H1 (cell line): ENCODE data around the gene CACNG7. TPM values are rescaled to one million over a fixed set of nuclear protein-coding genes. Genes with fewer than 3 reads are reported as not detected.
A peak's percentile ranks its signal among the peaks of the same experiment; 100 is the strongest.

Experiments
- BCL11A ChIP-seq, 2 experiments: IDR thresholded peaks; one replicate each; pipeline ENCODE4 v1.6.1; 2011; ENCODE audit warnings: low read depth in 2 of 2, low read length in 2 of 2, mild to moderate bottlenecking in 2 of 2
- CHD2 ChIP-seq: IDR thresholded peaks from 2 replicates; pipeline ENCODE4 v1.6.1; 2012; ENCODE audit warnings: low read length, improper control_type of control experiment
- JUN ChIP-seq: IDR thresholded peaks from 2 replicates; pipeline ENCODE4 v1.6.1; 2011; ENCODE audit warnings: low read depth, mild to moderate bottlenecking, improper control_type of control experiment, low read length
- KDM5A ChIP-seq: fragments of 200-600 bp; IDR thresholded peaks from 2 replicates; pipeline ENCODE4 v1.7.1; 2012; ENCODE audit warnings: mild to moderate bottlenecking, low read length, inconsistent platforms, mixed read lengths
- PHF8 ChIP-seq: fragments of 200-600 bp; sonication (generic); conservative IDR thresholded peaks from 2 replicates; pipeline ENCODE4 v1.7.1; 2012; ENCODE audit warnings: low read depth, mild to moderate bottlenecking, inconsistent platforms, low read length, moderate library complexity
- POU5F1 ChIP-seq: IDR thresholded peaks from 2 replicates; pipeline ENCODE4 v1.6.1; 2011; ENCODE audit warnings: low read depth, mild to moderate bottlenecking, low read length, moderate library complexity
- SIRT6 ChIP-seq: IDR thresholded peaks from one replicate; pipeline ENCODE4 v1.7.1; 2012; ENCODE audit warnings: low read length, inconsistent platforms
- SP4 ChIP-seq: IDR thresholded peaks from 2 replicates; pipeline ENCODE4 v1.6.1; 2012; ENCODE audit warnings: low read length, inconsistent platforms
- ZNF274 ChIP-seq: IDR thresholded peaks from 2 replicates; pipeline ENCODE4 v1.7.0; 2012; ENCODE audit warnings: low read length, borderline replicate concordance; ENCODE audit errors: extremely low read depth
- polyA plus RNA-seq, 7 experiments: library from polyadenylated mRNA; depleted of rRNA in 3 of 7; stranded (reverse) in 5 of 7; unstranded in 2 of 7; fragments of >200 nt in 5 of 7; fragments of 200-250 nt in 2 of 7; gene quantifications; 1 replicate in 5 of 7; 2 replicates in 1 of 7; 4 replicates in 1 of 7; pipeline versions ENCODE4 v1.2.1 to v1.2.3, GENCODE V29; 2011 to 2013; ENCODE audit warnings: missing spikeins in 2 of 7, mixed read lengths in 2 of 7
- total RNA-seq: library from RNA; stranded (reverse); fragmentation: NEBNext Ultra II Directional; extraction: Animal tissue kit (Norgen Biotek cat#: 25700); gene quantifications from 2 replicates; pipeline ENCODE4 v1.2.1, GENCODE V29; 2021

The CACNG7 gene
- total and polyA plus RNA-seq, 2 of the 8 experiments (the other 6 are each of a cell fraction or from before 2014, with no cell fraction given): 28.9 to 69.8 TPM

DNA sequence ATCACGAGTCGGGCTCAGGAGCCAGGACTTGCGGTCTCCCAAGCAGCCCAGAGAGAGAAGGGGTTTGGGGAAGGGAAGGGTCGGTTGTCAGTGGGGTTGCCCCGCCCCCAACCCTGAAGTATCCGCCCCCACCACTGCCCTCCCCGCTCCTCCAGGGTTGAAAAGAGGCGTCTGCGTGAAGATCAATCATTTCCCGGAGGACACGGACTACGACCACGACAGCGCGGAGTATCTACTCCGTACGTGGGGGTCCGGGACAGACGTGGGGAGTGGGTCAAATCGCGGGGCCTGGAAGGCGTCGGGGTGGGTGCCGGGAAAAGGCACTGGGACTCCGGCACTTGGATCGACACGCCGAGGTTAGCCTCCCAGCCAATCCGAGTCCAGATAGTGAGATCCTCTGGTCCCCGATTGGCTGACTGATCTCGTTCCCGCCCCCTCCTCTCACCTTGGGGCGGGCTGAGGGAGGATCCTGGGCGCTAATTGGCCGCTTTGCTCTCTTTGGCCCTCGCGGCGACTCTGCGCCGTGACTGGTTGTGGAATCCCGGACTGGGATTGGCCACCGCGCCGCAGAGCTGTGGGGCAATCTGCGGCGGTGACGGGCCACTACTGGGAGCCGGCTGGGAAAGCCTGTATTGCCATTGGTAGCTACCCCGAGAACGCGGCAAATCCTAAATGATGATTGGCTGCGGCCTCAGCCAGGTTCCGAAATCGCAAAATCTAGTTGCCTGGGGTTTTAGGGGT lies 69.1 kb downstream of the CACNG7 start (continued):
- TF ChIP-seq ZNF274: no peak
- no peak for TF ChIP-seq POU5F1
- TF ChIP-seq SIRT6: no peak
- no peak for TF ChIP-seq BCL11A (IDR thresholded peaks at IDR 0.05; ENCODE audit: low read depth in 2 of 2, low read length in 2 of 2)
- TF ChIP-seq JUN: no peak
- TF ChIP-seq CHD2: peak; percentile 93
- peak; percentile 92 for TF ChIP-seq SP4
- TF ChIP-seq KDM5A: no peak
- TF ChIP-seq PHF8: peak; percentile 37; the same call in 1 of the 2 replicates
- TF ChIP-seq, all 59 proteins: peak for 15
